ENCODE data around the gene SLC18A3.

Gene SLC18A3

GRCh38 chr10:49625411-49625810, 15.3 kb downstream of the SLC18A3 start:
- TF ChIP-seq CTCF (IDR thresholded peaks at IDR 0.05) = no peak
- Histone ChIP-seq H3K4me3 (ENCODE audit: low read depth, low read length) (no peak overlapping the region), H3K36me3 (ENCODE audit: control insufficient read depth, insufficient read depth, low read length) (no peaks in the 10 kb centered on the region), H3K27ac (no peak overlapping the region), H3K9me3 (ENCODE audit: control insufficient read depth, low read length) (no peaks in the 10 kb centered on the region), H3K79me2 (no peaks in the 10 kb centered on the region), H3K9ac (no peak overlapping the region), H2AFZ (no peak overlapping the region), H3K4me1 (no peaks in the 10 kb centered on the region), H3K27me3 (ENCODE audit: control insufficient read depth, insufficient read depth, low read length) (no peaks in the 10 kb centered on the region), H3K4me2 (ENCODE audit: low read length) (no peak overlapping the region)

- Histone ChIP-seq H3K27me3 (ENCODE audit: control insufficient read depth, insufficient read depth, low read length) (no peaks in the 10 kb centered on the region), H3K4me3 (ENCODE audit: low read depth, low read length) (no peak overlapping the region)
- TF ChIP-seq CTCF (IDR thresholded peaks at IDR 0.05) = no peak
Observed at GRCh38 chr10:49627038-49627437, 16.9 kb downstream of the SLC18A3 start.

GRCh38 chr10:49627644-49628247, 17.6 kb downstream of the SLC18A3 start:
- H3K4me2 ChIP-seq (ENCODE audit: low read length) = no peak overlapping the region
- H3K27ac ChIP-seq = no peak overlapping the region
- H3K36me3 ChIP-seq (ENCODE audit: control insufficient read depth, insufficient read depth, low read length) = no peaks in the 10 kb centered on the region
- no peak overlapping the region for H3K4me3 ChIP-seq (ENCODE audit: low read depth, low read length)
- no peaks in the 10 kb centered on the region for H3K79me2 ChIP-seq
- no peaks in the 10 kb centered on the region for H3K9me3 ChIP-seq (ENCODE audit: control insufficient read depth, low read length)
- no peak for TF ChIP-seq CTCF (IDR thresholded peaks at IDR 0.05)
- no peak overlapping the region for H3K9ac ChIP-seq
- no peaks in the 10 kb centered on the region for H3K4me1 ChIP-seq
- H2AFZ ChIP-seq = no peak overlapping the region
- no peaks in the 10 kb centered on the region for H3K27me3 ChIP-seq (ENCODE audit: control insufficient read depth, insufficient read depth, low read length)

More at GRCh38 chr10:49627038-49627437, 16.9 kb downstream of the SLC18A3 start:
- H3K9me3 ChIP-seq (ENCODE audit: control insufficient read depth, low read length) = no peaks in the 10 kb centered on the region
- H3K9ac ChIP-seq = no peak overlapping the region
- H3K79me2 ChIP-seq = no peaks in the 10 kb centered on the region
- no peak overlapping the region for H3K4me2 ChIP-seq (ENCODE audit: low read length)
- no peaks in the 10 kb centered on the region for H3K4me1 ChIP-seq
- H3K36me3 ChIP-seq (ENCODE audit: control insufficient read depth, insufficient read depth, low read length) = no peaks in the 10 kb centered on the region
- no peak overlapping the region for H2AFZ ChIP-seq
- H3K27ac ChIP-seq = no peak overlapping the region

- no peak for TF ChIP-seq CTCF (IDR thresholded peaks at IDR 0.05)
- no peaks in the 10 kb centered on the region for H3K4me1 ChIP-seq
- no peak overlapping the region for H2AFZ ChIP-seq
Observed at GRCh38 chr10:49628599-49628998, 18.5 kb downstream of the SLC18A3 start.

GRCh38 chr10:49629431-49629881, 19.3 kb downstream of the SLC18A3 start:
- Histone ChIP-seq H3K4me1 (no peaks in the 10 kb centered on the region), H3K27me3 (ENCODE audit: control insufficient read depth, insufficient read depth, low read length) (no peaks in the 10 kb centered on the region), H3K36me3 (ENCODE audit: control insufficient read depth, insufficient read depth, low read length) (no peaks in the 10 kb centered on the region), H3K4me3 (ENCODE audit: low read depth, low read length) (no peak overlapping the region), H3K27ac (no peak overlapping the region), H2AFZ (no peak overlapping the region), H3K4me2 (ENCODE audit: low read length) (no peak overlapping the region), H3K9ac (no peak overlapping the region), H3K79me2 (no peaks in the 10 kb centered on the region), H3K9me3 (ENCODE audit: control insufficient read depth, low read length) (no peaks in the 10 kb centered on the region)
- TF ChIP-seq CTCF (IDR thresholded peaks at IDR 0.05) = no peak

More at GRCh38 chr10:49628599-49628998, 18.5 kb downstream of the SLC18A3 start:
- H3K9ac ChIP-seq = no peak overlapping the region
- H3K27ac ChIP-seq = no peak overlapping the region
- no peak overlapping the region for H3K4me3 ChIP-seq (ENCODE audit: low read depth, low read length)
- H3K79me2 ChIP-seq = no peaks in the 10 kb centered on the region
- no peaks in the 10 kb centered on the region for H3K36me3 ChIP-seq (ENCODE audit: control insufficient read depth, insufficient read depth, low read length)
- no peak overlapping the region for H3K4me2 ChIP-seq (ENCODE audit: low read length)
- H3K9me3 ChIP-seq (ENCODE audit: control insufficient read depth, low read length) = no peaks in the 10 kb centered on the region
- no peaks in the 10 kb centered on the region for H3K27me3 ChIP-seq (ENCODE audit: control insufficient read depth, insufficient read depth, low read length)
